HG03457 (cell line): ENCODE measurements around the gene PECR.
A peak's percentile ranks its signal among the peaks of the same experiment; 100 is the strongest.
"Not testable (repeated sequence)": the region's sequence is repeated elsewhere in the genome, so short reads cannot be mapped to it uniquely, and the experiment has no call there.

Source experiments
- ATAC-seq: cut with Tn5 transposase; IDR thresholded peaks from one replicate; pipeline ENCODE4 v1.9.1; 2021; ENCODE audit warnings: moderate number of reproducible peaks; ENCODE audit not compliant: unreplicated experiment

PECR gene

DNA sequence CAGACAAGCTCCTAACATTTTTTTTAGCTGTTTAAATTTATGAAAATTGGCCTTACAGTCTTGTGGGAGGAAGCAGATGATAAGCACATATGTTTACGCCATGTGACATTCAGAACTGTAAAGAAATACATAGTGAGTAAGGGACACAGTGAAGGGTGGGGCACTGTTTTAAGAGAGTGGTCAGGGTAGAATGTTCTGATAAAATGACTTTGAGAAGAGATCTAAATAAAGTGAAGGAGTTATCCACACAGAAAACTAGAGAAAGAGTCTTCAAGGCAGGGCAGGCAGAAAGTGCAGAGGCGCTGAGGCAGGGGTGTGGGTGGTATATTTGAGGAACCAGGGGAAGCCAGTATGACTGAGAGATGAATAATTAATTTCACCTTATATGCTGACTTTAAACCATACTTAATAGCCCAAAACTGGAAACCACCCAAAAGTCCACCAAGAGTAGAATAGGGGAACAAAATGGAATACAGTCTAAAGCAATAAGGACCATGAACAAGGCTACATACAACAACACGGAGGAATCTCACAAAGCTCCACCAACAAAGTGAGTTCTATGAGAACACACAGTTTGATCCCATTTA lies 76.8 kb downstream of the PECR start:
- ATAC-seq, result peak; percentile 35

DNA sequence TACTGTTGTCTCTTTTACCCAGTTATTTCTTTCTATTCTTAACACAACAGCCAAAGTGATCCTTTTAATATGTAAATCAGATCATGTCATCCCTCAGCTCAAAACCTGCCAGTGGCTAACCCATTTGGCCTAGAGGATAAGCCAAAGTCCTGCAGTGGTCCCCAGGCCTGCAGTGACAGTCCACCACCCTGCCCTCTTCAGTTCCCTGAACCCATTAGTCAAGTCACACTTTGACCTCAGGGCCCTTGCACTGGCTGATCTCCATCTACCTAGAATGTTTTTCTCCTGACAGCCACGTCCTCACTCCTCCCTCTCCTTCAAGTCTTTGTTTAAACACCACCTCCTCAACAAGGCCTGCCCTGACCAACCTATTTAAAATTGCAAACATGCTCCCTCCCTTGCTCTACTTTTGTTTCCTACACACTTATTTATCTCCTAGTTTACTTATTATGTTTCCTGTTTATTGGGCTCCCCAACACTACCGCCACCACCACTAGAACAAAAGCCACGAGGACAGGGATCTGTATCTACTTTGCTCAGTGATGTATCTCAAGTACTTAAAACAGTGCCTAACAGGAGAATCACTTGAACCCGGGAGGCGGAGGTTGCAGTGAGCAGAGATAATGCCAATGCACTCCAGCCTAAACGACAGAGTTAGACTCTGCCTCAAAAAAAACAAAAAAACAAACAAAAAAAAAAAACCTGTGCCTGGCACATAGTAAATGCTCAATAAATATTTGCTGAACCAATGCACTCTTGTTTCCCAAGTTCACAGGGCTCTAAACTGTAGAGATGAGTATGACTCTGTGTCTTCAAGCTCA lies 77.5 kb downstream of the PECR start:
- ATAC-seq, result no peak

DNA sequence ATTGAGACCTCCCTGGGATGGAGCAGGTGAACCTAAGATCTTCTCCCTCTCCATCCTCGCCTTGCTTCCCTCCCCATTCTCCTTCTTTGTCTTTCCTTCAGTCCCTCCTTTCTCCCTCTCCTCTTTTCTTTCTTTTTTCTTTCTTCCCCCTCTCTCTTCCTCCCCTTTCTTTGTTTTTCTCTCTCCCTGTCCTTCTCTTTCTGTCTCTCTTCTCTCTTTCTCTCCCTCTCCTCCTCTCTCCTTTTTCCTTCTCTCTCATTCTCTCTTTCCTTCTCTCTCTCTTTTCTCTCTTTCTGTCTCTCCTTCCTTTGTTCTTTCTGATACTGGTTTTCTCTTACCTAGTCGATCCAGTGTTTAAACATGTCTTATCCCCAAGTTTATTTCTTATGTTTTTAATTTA lies 78.9 kb downstream of the PECR start:
- no peak for ATAC-seq

DNA sequence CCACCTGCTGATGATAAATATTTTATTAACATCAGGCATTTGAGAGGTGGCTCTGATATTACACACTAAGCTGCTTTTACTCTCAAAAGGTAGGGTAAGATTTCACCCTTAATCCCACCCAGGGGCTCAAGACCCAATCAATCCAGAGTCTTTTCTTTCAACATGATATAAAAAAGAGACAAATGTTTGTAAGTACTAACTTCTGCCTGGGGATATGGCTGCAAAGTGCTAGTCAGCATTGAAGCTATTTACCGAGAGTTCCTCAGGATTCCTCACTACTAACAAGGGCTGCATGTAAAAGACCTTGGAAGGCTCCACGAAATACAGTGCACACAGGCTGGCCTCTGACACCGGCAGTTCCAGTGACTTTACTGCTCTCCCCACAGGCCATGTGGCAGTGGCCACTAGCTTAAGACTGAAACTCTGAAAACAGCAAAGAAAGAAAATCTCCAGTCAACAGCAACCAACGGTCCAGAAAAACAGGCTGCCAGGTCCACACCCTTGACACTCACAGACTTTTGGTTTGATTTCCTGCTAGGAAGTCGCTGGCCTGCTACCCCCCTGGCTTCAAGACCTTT lies 79.4 kb downstream of the PECR start:
- no peak for ATAC-seq

DNA sequence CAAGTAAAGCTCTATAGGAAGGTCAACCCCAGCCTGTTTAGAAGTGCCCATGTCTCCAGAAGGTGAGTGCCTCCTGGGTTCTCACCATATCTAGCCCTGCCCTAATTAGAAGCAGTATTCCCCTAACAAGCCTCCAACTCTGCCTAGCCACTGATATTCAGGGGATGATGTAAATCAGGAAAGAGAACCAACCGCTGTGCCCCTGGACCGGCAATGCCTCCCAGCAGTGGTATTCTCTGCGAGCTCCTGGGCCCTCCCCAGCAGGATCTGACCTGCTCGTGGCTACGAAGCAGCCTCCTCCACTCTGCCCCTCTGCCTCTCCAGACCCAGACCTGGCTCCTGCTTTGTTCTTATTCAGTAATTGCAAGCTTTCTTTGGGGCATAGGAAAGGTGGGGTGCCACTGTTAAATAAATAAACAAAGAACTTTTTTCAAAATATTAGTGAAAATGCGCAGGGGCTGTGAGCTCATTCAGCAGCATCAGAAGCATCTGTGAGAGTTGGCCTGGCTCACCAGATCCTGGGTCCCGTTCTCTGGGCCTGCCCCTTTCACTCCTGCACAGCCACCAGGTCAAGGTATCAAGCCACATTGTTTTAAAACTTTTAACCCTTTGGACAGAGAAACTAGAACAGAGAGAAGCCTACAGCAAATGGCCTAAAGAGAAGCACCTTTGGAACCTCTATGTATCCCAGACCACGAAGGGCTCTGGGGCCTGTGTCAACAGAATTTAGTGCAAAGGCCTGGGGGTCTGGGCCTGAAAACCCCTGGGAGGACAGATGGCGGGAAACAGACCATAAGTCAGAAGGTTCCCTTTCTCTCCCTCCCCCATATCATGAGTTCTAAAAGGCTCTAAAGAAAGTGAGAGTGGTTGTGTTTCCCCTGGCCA lies 80.2 kb downstream of the PECR start:
- ATAC-seq, result no peak

DNA sequence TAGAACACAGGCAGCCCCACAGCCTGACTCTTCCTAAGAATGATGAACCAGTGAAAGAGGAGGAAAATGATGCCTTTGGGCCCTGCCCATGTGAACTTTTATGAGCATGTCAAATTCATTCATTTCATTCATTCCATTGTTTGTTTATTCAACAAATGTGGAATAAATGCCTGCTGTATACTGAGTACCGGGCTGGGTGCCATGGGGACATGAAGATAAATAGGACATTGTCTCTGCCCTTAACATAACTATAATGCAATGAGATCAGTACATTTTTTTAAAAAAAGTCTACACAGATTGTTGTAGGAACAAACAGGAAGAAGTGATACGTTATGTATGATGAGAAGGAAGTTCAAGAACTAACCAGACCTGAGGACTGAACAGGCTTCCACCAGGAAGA lies 83.0 kb downstream of the PECR start:
- ATAC-seq, result no peak

DNA sequence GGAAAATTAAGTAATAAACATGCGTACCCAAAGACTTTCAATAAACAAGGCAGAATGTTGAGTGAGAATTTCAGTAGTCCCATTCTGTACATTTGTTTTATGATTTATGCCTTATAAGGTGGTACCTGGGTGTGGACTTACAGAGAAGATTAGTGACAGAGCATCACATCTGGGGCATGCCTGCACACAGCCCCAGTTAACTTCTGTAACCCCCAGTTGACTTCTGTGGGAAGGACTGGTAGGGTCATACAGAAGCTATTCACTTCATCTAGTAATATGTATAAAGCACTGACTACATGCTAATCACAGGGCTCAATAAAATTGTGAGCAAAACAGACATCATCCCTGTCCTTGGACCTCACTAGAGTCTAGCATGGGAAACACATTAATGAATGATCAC lies 84.4 kb downstream of the PECR start:
- ATAC-seq, result no peak

DNA sequence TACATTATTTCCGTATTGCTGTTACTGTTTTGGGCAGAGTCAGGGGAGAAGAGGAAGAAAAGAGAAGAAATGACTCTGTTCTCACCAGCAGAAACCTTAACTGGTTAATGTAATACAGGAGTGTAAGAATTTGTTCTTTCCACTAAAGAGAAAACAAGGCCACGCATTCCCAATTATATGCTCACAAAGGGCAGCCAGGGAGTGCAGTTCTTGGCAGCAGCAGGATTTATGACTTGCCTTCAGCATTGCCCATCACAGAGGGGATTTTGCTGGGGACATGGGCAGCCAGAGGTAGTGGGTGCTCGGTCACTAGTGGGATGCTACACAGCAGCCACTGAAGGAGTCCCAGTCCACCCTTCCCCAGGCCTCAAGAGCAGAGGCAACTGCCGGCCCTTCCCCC lies 86.7 kb downstream of the PECR start:
- ATAC-seq, result no peak

DNA sequence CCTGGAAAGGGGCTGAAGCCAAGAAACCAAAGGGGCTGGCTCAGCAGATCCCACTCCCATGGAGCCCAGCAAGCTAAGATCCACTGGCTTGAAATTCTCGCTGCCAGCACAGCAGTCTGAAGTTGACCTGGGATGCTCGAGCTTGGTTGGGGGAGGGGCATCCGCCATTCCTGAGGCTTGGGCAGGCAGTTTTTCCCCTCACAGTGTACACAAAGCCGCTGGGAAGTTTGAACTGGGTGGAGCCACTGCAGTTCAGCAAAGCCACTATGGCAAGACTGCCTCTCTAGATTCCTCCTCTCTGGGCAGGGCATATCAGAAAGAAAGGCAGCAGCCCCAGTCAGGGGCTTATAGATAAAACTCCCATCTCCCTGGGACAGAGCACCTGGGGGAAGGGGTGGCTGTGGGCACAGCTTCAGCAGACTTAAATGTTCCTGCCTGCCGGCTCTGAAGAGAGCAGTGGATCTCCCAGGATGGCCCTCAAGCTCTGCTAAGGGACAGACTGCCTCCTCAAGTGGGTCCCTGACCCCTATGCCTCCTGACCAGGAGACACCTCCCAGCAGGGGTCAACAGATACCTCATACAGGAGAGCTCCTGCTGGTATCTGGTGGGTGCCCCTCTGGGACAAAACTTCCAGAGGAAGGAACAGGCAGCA lies 92.9 kb downstream of the PECR start:
- ATAC-seq, result not testable (repeated sequence)
